ENCODE measurements around the gene ANO4.

The ANO4 gene

DNA sequence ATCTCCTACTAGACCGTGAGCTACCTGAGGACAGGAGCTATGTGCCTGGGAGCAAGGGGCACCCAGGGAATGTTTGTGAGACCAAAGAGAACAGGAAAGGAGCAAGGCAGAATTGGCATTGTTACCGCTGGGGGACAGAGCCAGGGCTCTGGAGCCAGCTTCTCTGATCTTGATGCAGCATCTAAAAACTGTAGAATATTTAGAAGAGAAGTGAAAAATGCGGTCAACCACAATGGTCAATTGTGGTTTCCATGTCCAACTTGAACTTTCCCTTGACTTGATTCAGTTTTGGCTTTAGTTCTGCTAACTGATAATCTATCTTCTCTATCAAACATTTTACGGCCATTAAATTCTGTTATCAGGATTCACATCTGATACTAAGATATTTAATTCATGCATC, 201.2 kb downstream of the ANO4 start:
- no peak for DNase-seq

DNA sequence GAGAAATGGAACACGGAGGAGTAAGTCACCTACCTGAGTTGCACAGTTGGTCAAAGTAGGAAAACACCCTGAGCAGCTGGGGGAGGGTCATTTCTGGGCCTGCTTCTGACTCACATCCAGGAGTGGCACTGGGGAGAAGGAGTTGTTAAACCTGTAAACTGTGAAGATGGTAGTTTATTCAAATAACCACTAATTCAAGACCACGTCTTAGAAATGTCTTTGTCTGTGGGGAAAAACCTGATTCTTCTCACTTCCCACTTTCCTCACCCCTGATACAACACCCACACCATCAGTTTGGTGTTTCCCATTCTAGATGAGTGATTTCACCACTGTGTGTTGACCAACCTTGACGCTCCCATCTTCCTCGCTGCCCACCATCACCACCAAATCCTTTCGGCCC, 207.1 kb downstream of the ANO4 start:
- no peak for DNase-seq

DNA sequence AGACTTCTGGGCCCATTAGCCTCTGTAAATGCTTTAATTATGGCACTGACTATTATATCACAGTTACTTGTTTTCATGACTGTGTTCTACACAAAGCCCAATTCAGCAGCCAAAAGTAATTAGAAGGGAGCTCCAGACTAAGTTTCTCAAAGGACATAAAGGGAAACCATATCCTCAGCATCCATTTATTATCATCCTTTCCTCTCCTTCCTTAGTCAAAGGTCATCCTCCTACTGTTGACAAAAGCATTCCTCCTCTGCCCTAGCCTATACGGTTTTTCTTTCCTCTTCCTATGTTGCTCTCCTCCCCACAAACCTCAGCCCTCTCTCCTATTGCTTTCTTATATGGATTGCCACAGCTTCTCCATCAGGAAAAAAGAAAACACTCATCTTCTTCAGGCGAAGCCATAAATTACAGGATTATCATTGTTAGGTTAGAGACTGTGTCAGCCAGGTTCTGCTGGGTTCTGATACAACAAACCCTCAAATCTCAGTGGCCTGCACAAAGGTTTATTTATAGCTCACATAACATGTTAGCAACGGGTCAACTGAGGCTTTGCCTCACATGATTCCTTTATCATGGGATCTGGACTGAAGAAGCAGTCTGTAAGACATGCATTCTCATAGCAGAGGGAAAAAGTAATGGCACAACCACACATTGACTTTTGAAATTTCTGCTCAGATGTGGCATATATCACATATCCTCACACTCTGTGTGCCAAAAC, 208.3 kb downstream of the ANO4 start:
- DNase-seq = no peak

GRCh38 chr12:101004898-101005297, 210.3 kb downstream of the ANO4 start:
- DNase-seq = no peak

- no peak for DNase-seq
Measured at GRCh38 chr12:101009274-101009673, 214.7 kb downstream of the ANO4 start.

DNA sequence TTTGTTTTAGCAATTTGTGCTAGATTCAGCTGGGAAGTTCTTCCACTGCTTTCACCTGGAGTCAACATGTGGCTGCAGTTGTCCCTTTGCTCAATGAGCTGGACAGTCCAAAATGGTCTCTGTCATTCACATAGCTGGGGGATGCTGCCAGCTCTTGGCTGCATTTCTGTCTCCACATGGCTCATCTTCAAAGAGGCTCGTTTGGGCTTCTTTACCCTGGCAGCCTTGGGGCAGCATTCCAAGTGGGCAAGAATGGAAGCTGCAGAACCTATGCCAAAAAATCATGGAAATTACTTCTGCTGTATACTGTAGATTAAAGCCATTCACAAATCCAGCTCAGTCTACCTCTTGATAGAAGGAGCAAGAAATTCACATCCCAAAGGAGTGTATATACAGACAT, 216.3 kb downstream of the ANO4 start:
- DNase-seq = no peak

DNA sequence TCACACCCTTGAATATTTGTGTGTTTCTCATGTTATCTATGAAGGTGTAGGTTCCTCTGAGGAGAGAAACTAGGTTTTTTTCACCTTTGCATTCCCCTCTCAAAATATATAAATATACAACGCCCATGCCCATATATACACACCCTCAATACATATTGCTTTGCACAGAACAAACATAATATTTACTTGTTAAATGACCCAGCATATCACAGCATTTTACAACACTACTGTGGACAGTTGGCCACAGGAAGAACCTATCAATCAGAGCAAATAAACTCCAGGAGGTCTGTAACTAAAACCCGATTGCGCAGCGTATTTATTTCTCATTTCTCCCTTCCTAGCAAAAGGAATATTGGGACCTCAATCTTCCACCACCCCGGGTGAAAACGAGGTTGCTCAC, 219.4 kb downstream of the ANO4 start:
- DNase-seq = no peak

- DNase-seq = no peak
Measured at GRCh38 chr12:101015044-101015443, 220.5 kb downstream of the ANO4 start.

- DNase-seq = no peak
Measured at GRCh38 chr12:101018540-101018939, 224.0 kb downstream of the ANO4 start.

- no peak for DNase-seq
Measured at GRCh38 chr12:101019201-101019600, 224.6 kb downstream of the ANO4 start.

- no peak for DNase-seq
Measured at GRCh38 chr12:101019667-101020066, 225.1 kb downstream of the ANO4 start.

GRCh38 chr12:101021442-101021841, 226.9 kb downstream of the ANO4 start:
- DNase-seq = no peak

- no peak for DNase-seq
Measured at GRCh38 chr12:101021911-101022388, 227.4 kb downstream of the ANO4 start.

DNA sequence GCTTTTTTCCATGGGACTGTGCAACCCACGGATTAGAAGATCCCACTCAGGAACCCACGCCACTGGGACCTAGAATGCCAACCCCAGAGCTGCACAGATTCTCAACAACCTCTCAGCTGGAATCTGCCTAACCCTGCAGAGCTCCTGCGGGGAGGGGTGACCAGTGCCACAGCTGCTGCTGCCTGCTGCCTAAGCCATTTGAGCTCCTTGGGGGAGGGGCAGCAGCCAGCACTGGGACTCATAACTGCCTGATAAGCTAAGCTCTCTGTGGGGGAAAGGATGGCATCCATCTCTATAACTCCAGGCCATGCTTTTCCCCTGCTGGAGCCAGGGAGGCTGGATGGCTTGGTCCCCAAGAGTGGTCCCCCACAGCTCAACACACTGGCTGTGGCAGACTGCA, 232.6 kb downstream of the ANO4 start:
- DNase-seq = peak; percentile 13

- no peak for DNase-seq
Measured at GRCh38 chr12:101027816-101028215, 233.2 kb downstream of the ANO4 start.

GRCh38 chr12:101038289-101038871, 243.8 kb downstream of the ANO4 start:
- DNase-seq = no peak

GRCh38 chr12:101039848-101040531, 245.4 kb downstream of the ANO4 start:
- no peak for DNase-seq

DNA sequence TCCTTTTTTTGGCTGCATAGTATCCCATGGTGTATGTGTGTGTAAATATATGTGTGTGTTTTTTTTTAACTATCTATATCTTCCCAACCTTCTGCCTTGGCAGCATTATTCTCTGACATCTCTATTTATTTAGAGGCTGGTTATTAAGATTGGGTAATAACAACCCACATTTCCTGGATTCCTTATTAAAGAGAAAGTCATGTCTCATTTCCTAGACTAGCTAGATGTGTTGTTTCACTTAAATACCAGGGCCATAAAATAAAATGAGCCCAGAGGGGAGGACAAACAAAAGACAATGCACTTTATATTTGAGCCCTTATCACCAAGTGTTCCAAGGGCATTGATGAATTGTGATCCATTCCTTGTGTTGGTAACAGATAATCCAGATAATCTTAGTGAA, 246.4 kb downstream of the ANO4 start:
- DNase-seq = no peak

GRCh38 chr12:101042211-101042610, 247.6 kb downstream of the ANO4 start:
- DNase-seq = peak; percentile 73

DNA sequence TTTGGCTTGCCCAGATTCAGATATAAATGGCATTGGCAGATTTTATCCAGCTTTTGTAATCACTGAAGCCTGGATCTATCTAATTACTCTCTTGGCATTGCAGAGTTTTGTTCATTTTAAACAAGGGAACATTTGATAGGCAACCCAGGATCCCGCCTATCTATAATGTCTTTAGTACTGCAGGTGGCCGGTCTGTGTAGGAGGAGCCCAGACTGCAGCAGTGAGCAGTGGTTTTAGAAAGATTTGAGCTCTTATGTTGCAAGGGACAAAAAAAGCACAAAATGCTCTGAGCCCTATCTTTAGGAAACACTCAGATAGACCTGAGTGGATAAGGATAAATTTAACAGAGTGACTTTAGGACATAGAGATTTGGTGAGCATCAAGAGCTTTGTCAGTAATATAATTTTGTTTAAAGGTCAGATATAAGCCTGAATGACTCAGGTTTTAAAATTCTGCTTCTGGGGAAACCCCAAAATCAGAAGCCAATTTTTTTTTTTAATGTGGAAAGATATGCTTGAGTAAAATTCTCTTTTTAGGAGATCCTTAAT, 250.0 kb downstream of the ANO4 start:
- DNase-seq = no peak

- DNase-seq = no peak
Measured at GRCh38 chr12:101045486-101046464, 251.2 kb downstream of the ANO4 start.

DNA sequence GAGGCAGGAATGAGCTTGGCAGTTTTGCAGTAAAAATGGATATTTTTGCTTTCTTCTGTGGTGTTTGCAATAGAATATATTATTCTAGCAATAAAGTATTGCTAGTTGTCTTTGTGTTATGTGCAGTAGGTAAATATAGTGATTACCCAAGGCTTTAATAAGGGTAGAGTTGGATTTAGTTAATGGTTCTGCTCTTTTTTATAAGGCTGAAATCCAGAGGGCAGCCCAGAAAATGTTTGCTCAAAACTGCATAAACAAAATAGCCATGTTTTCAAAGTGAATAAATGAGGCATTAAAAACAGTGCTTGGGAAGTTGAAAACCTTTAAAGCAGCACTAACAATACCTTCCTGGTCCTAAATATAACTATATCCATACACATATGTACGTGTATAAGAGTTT, 253.1 kb downstream of the ANO4 start:
- DNase-seq = no peak

- DNase-seq = no peak
Measured at GRCh38 chr12:101050631-101051030, 256.1 kb downstream of the ANO4 start.

Data from NCI-H510A treated with DMSO at 0.1 percent for 48 hours (cell line).